GM18858 (cell line): ENCODE measurements around the gene ADRM1.

Source experiments
- ATAC-seq: cut with Tn5 transposase; IDR thresholded peaks from one replicate; pipeline ENCODE4 v1.9.1; 2021; ENCODE audit not compliant: unreplicated experiment

ADRM1 gene, protein sequence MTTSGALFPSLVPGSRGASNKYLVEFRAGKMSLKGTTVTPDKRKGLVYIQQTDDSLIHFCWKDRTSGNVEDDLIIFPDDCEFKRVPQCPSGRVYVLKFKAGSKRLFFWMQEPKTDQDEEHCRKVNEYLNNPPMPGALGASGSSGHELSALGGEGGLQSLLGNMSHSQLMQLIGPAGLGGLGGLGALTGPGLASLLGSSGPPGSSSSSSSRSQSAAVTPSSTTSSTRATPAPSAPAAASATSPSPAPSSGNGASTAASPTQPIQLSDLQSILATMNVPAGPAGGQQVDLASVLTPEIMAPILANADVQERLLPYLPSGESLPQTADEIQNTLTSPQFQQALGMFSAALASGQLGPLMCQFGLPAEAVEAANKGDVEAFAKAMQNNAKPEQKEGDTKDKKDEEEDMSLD

DNA sequence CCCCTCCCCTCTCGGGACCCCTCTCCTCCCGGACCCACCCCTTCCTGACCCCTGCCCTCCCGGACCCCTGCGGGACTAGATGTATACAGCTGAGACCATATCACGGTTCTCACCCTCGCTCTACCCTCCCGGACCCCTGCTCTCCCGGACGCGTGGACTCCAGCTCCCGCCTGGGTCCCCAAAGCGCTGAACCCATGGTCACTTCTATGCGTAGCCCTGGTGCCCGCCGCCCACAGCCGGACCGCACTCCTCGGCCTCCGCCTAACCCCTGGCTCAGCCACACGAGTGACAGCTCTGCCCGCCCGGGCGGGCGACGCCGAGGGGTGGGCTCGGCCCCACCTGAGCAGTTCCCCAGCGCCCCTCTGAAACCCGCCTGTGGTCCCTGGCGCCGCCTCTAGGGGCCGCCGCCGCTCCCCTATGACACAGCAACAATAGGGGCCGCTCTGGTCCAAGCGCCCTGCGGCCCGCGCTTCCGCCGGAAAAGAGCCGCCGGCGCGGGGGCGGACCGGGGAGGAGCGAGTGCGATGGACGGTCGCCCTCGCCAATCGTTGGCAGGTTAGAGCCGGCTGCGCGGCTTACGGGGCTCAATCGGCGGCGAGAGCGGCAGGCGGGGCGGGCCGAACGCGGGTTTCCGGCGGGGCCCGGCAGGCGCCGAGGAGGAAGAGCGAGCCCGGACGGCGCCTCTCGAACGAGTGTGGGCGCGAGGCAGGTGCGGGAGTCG is at the start of gene ADRM1:
ADRM1 (plus strand) TSS at position 657 of the 721 bp plus-strand sequence. CDS start 572 bp downstream, outside the sequence.
- ATAC-seq, result peak; percentile 87

DNA sequence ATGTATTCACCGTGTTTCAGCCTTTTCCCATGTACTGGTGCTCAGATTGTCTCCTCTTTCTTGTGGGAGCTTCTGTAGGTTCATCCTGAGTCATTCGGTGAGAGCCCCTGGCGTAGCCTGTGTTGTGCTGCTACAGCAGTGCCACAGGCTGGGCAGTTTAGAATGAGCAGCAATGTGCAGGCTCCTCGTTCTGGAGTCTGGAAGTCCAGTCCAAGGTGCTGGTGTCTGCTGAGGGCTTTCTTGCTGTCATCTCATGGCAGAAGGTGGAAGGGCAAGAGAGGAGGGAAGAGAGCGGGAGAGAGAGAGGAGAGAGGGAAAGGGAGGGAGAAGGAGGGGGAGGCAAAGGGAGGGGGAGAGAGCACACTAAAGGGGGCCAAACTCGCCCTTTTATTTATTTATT is 49.4 kb upstream of the ADRM1 start:
- ATAC-seq, result no peak

DNA sequence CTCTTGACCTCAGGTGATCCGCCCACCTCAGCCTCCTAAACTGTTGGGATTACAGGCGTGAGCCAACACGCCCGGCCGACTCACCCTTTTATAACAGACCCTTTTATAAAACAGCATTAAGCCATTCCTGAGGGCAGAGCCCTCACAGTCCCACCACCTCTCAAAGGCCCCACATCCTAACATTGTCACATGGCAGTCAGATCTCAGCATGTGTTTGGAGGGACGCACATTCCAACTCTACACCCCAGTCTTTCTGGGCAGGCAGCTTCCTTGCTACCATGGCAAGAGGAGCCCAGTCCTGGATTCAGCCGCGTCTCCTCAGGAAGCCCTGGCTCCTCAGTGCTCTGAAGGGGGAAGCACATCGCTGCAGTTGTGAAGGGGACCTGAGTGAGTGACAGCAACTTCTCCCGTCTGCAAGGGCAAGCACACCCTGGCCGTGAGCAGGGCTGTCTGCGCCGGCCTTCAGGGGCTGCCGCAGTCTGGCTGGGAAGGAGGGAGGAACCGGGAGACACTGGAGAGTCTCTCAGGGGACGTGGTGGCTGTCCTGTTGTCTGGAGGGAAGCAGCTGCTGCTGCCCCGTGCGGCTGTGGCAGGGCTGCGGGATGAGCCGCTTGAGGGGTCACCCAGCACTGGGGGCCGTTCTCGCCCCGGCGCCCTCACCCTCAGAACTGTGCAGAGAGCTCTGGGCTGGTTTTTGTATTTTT is 48.6 kb upstream of the ADRM1 start:
- no peak for ATAC-seq

DNA sequence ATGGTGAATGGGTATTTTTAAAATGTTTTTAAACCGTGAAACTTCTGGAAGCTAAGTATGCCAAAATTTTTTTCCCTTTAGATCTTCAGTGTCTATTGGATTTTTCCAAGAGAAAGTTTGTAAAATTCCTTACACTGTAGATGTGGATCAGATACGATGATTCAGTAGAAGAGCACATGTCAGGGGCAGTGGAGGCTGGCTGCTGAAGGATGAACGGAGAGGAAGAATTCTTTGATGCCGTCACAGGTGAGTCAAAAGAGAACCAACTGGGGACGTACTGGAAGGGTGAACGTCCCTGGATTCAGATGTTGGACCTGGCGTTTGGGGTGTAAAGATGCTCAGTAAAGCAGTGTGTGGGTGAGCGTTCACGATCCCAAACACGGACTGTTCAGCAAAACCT is 46.8 kb upstream of the ADRM1 start:
- ATAC-seq, result no peak

DNA sequence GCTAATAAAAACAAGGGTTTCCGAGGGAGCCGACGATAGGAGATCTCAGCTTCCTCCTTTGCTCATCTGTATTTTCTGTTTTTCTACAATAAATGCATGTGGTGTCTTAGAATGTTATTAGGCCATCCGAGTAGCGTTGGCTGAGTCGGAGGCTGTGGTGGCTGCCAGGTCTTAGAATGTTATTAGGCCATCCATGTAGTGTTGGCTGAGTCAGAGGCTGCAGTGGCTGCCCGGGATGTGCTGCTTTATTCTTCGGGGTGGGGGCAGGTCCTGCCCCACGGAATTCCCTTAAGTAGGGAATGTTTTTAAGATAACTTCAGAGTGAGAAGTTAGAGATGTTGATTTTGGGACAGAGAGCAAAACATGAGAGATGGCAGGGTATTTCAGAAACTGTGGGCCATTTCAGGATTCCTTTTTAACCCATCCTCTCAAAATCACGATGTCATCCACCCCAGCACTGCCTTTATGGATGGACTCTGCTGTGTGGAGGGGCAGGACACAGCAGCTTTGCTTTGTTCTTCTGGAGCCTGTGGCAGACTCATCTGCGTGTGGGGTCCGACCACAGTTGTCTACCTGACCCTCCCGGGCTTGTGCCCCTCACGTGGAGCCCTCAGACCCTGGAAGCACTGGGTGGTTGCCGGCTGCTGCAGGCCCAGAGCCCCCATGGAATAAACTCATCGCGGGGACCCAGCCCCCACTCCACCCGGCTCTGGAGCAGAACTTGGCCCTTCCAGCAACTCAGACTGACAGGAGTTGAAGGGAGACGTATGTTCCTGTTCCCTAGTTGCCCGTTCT is 44.1 kb upstream of the ADRM1 start:
- ATAC-seq, result no peak

DNA sequence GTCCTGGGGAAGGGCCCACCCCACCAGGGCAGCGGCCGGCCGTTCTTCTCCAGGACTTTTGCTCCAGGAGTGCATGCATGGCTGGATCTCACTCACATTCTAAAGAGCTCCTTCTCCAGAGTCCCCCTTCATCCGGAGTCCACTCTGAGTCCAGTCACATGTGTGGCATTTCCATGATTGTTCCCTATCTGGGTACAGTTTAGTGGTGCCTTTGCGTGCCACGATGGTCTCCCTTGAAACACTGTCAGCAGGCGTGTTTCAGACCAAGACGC is 43.6 kb upstream of the ADRM1 start:
- ATAC-seq, result no peak

DNA sequence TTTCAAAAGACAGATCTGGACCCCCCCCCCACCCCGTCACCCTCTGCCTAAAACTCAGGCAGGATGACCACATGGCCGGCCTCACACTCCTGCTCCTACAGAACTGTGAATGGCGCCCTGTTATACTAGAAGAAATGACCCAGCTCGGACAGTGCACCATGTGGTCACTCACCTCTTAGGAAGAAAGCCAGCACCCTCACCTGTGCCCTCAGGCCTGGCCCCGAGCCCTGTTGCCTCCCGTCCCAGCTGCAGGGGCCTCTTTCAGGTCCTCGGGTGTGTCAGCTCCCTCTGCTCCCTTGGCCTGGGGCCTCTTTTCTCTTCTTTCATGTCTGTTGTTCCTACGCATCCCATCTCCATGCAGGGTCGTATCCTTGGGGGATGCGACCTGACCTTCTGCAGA is 40.7 kb upstream of the ADRM1 start:
- no peak for ATAC-seq

DNA sequence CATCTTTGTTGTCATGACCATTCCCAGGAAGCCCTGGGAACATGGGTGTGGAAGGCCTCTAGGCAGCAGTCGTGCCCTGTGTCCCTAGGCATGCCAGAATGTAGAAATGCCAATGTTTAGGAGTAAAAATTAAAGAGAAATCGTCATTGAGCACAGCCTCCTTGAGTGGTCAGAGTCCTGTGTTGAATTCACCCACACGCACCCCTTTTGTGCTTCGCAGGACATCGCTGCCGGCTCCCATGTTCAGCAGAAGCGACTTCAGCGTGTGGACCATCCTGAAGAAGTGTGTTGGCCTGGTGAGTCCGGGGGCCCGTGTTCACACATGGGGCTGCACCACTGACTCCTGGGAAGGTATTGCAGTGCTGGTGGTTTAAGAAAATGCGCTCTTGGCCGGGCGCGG is 39.4 kb upstream of the ADRM1 start:
- ATAC-seq, result no peak

DNA sequence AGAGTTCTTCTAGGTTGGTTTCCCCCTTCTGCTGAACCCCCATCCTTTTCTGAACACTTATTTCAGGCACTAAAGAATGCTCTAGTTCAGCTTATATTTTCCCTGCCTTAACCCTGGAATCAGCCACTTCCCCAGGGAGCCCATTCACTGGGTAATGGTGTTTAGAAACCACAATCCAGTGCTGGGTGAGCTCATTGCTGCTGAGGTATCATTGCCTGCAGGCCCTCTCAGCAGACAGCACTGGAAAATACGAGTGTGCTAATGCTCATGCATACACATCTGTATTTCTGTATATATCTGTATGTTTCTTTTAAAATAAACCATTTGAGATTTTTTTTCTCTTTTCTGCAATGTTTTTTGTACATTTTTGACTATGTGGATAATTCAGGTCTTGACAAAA is 37.4 kb upstream of the ADRM1 start:
- ATAC-seq, result no peak

DNA sequence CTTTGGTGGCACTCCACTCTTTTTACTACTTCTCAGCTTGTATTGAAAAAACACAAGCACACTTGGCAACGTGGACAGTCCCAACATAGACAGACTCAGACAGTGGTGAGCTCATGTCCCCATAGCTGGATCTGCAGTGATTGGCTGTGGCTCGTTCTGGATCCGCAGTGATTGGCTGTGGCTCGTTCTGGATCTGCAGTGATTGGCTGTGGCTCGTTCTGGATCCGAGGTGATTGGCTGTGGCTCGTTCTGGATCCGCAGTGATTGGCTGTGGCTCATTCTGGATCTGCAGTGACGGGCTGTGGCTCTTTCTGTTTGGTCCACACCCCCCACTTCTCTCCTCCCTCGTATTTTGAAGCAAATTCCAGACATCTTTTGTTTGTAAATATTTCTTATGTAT is 36.5 kb upstream of the ADRM1 start:
- ATAC-seq, result no peak

DNA sequence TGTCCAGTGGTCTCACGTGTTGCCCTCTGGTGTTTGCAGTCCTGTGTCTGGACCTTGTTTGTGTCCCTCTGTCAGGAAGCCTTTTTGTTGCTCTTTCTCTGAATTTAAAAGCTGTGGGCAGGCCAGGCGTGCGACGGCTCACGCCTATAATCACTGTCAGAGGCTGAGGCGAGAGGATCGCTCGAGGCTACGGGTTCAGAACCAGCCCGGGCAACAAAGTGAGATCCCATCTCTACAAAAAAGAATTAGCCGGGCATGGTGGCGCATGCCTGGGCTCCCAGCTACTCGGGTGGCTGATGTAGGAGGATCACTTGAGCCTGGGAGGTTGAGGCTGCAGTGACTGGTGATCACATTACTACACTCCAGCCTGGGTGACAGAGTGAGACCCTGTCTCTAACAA is 35.9 kb upstream of the ADRM1 start:
- no peak for ATAC-seq

DNA sequence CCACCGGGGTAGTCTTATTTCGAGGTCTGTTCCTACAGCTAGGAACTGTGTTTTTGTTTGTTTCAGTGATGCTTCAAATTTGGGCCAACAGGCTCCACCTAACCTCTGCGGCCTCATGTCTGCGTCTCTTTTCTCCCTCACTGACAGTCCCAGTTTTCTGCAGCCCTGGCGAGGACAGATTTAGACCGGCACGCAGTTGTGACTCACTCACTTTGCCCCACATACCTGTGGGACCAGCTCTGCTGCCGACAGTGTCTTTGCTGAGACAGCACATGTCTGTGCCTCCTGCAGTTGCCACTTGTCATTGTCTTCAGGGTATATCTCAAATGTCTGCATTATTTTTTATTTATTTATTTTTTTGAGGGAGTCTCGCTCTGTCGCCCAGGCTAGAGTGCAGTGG is 35.3 kb upstream of the ADRM1 start:
- ATAC-seq, result no peak

DNA sequence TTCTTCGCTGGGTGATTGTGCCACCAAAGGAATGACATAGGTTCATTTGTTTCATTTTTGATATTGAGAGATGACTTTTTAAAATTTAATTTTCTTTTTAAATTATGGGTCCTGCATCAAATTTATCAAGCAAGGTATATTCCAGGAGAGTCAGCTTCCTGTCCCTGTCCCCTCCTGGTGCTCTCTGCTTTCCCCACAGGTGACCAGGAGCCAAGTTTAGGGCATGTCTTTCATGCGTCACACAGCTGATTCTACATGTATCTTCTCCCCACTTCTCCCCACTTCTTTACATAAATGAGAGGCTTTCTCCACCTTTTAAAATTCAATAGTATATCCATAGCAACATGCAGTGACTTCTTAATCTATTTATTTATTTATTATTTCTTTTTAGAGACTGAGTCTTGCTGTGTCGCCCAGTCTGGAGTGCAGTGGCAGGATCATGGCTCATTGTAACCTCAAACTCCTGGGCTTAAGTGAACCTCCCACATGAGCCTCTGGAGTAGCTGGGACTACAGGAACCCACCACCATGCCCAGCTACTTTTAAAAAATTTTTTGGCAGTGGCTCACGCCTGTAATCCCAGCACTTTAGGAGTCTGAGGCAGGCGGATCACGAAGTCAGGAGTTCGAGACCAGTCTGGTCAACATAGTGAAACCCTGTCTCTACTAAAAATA is 34.4 kb upstream of the ADRM1 start:
- ATAC-seq, result no peak

DNA sequence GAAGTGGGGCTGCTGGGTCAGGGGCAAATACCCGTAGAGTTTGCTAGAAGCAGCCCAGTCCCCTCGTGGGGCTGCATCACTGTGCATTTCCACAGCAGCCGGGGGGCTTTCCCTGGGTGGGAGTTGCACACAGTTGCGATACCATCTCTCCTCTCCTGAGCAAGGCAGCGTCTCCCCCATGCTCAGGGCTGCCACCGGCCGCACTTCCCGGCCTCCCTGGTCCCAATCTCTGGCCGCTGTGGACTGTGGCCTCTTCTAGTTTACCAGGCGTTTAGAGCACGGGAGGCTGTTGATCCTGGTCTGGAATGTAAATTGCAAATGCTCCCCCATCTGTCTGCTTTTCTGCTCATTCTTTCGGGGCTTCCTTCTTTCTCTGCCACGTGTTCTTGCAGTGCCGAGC is 33.4 kb upstream of the ADRM1 start:
- ATAC-seq, result no peak

DNA sequence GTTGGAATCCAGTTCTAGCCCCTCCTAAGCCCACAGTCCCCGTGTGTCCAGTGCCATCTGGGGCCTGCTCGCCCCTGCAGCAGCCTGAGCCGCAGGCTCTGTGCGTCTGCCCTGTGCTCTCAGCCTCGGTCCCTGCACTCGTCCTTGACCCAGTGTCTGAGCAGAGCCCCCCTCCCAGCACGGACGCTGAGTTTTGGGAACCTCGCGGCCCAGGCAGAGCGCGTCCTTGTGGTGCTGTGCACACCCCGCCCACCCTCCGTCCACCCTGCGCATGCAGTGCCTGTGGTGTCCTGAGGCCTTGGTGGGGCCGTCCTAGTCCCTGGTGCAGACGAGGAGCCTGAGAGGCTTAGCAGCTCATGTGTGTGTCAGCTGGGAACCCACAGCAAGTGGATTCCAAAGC is 32.9 kb upstream of the ADRM1 start:
- ATAC-seq, result no peak

DNA sequence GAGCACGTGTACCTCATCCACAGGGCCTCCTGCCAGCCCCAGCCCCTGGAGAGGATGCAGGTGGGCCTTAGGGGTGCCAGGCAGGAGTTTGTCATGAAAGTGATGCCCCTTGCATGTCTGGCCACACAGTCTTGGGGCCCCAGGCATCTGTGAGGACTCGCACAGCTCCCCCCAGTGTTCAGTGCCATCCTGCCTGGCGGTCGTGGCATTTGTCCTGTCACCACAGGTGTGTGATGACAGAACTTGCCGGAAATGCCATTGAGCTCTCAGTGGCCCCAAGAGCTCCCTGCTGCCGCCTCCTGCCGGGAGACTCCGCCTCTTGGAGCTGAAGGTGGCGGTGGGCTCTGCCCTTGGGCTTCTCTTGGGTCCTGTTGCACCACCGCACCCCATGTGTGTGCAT is 30.6 kb upstream of the ADRM1 start:
- no peak for ATAC-seq

DNA sequence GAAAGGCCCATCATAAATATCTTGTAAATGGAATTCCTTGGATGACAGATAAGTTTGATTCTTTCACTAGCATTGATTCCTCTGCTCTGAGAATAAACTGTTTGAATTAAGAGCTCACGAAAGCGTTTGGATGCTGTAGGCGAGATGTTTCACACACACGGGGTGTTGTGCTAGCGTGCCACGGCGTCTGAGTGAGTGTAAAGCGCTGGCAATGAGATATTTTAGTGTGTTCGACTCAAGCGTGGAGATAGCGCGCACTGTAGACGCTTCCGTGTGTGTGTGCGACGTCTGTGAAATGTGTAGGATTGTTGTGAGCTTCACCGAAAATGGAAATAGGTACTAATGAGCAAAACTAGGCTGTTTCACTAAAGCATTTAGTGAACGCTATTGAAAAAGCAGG is 29.4 kb upstream of the ADRM1 start:
- ATAC-seq, result no peak

DNA sequence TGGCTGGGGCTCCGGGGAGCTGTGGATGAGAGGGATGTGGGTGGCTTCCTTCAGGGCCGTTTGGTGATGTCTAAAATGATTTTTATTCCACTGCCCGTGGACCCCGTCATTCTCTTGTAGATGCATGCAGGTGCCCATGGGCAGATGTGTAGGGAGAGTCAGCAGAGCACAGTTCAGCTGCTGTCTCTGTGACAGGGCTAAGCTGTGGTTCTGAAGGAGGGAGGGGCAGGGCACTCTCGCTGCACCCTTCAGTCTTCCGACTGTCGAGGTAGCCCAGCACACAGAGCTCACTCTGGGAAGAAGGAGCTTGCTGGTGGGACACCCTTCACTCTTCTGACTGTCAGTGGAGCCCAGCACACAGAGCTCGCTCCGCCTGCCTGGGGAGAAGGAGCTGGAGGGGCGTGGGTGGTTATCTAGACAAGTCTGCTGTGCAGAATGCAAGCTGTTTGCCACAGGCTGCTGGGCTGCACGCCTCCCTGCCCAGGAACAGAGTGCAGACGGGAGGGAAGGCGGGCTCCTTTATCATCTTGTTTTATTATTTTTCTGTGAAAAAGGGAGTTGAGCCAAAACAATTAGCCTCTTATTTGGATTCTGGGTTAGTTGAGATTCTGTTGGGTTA is 28.4 kb upstream of the ADRM1 start:
- no peak for ATAC-seq

DNA sequence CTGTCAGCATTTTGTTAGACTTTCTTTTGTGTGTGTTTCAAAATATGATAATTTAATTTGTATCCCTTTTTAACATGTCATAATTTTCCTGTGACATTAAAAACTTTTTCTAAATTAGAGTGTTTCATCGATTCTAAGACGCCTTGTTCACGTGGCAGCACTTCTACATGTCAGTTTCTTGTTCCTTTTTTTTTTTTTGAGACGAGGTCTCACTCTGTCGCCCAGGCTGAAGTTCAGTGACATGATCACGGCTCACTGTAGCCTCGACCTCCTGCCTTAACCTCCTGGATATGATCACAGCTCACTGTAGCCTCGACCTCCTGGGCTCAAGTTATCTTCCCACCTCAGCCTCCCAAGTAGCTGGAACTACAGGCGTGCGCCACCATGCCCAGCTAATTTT is 27.6 kb upstream of the ADRM1 start:
- ATAC-seq, result no peak

DNA sequence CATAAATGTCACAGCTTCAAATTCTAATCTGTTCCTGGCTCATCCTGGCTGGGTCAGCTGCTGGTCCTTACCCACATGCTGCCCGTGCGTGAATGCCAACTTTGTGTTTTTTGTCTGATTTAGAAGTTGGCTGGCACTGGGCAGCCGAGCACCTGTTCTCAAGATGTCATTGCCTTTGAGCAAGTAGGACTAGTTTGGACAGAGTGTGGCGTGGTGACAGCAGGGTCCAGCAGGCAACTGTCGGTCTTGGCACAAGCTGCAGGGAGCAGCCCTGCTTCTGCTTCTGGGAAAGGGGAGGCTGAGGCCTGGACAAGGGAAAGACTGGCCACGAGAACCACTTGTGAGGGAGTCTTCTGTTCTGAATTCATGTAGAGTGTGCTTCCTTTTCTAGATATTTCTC is 26.4 kb upstream of the ADRM1 start:
- no peak for ATAC-seq
